ENCODE measurements around the gene DTX4.

The DTX4 gene

DNA sequence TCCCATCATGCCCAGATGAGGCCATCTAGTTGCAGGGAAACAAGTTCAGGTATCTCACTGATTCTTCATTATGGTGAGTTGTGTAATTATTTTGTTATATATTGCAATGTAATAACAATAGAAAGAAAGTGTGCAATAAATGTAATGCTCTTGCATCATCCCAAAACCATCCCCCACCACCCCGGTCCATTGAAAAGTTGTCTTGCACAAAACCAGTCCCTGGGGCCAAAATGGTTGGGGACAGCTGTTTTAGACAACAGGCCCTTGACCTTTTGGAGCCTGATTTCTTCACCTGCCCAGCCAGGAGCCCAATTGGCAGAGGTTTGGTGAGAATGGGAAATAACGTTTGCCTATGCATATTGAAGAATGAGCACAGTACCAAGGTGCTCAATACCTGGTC is 24.8 kb downstream of the DTX4 start:
- FAIRE-seq (no peak), DNase-seq (ENCODE audit: insufficient read length) (no peak)
- TF ChIP-seq POLR2A (IDR thresholded peaks at IDR 0.05; ENCODE audit: low read depth, low read length) (no peak), TAF1 (IDR thresholded peaks at IDR 0.05; ENCODE audit: borderline replicate concordance, low read depth, low read length) (no peak), POLR2AphosphoS5 (IDR thresholded peaks at IDR 0.05; ENCODE audit: low read depth, low read length) (no peak)

- TF ChIP-seq TAF1 (IDR thresholded peaks at IDR 0.05; ENCODE audit: borderline replicate concordance, low read depth, low read length) (no peak), POLR2A (IDR thresholded peaks at IDR 0.05; ENCODE audit: low read depth, low read length) (no peak), POLR2AphosphoS5 (IDR thresholded peaks at IDR 0.05; ENCODE audit: low read depth, low read length) (no peak)
- no peak for DNase-seq (ENCODE audit: insufficient read length)
- FAIRE-seq, result peak; percentile 24
These were observed 26.1 kb downstream of the DTX4 start for GRCh38 chr11:59197991-59198390.

DNA sequence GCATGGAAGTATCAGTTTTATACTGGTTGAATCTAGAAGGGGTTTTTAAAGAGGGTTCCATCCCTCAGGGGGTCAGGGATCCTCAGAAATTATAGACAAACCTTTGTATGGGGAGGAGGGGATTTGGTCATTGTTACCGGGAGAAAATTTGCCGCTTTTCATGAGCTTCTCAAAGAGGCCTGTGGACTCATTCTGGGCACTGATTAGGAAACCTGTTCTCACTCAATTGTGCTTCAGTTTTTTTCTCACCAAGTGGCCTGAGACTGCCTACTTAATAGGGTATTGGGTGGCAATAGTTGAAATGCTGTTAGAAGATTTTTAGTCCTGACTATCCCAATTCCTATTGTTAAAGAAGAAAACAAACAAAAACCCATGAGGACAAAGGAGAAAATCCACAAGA is 26.8 kb downstream of the DTX4 start:
- TF ChIP-seq POLR2AphosphoS5 (IDR thresholded peaks at IDR 0.05; ENCODE audit: low read depth, low read length) (no peak), POLR2A (IDR thresholded peaks at IDR 0.05; ENCODE audit: low read depth, low read length) (no peak), TAF1 (IDR thresholded peaks at IDR 0.05; ENCODE audit: borderline replicate concordance, low read depth, low read length) (no peak)
- no peak for DNase-seq (ENCODE audit: insufficient read length)
- FAIRE-seq, result peak; percentile 69

- no peak for DNase-seq (ENCODE audit: insufficient read length)
- no peak for TF ChIP-seq TAF1 (IDR thresholded peaks at IDR 0.05; ENCODE audit: borderline replicate concordance, low read depth, low read length)
- no peak for TF ChIP-seq POLR2A (IDR thresholded peaks at IDR 0.05; ENCODE audit: low read depth, low read length)
- TF ChIP-seq POLR2AphosphoS5 (IDR thresholded peaks at IDR 0.05; ENCODE audit: low read depth, low read length), result 0 out of 2 replicates have a peak, but pooled peaks have one; percentile 6
- peak; percentile 81 for FAIRE-seq
These were observed 27.9 kb downstream of the DTX4 start for GRCh38 chr11:59199546-59200422.

DNA sequence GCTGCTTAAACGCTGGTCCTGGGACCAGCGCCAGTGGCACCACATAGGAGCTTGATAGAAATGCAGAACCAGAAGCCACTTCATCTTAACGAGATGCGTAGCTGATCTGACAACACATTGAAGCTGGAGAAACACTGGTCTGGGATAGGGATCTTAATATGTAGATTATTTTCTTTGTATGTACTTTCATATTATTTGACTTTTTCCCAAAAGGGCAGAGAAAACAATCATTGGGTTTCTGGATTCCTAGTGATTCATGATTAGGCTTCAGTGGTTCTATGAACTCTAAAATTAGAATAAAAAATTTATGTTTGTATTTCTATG is 28.5 kb downstream of the DTX4 start:
- TF ChIP-seq TAF1 (IDR thresholded peaks at IDR 0.05; ENCODE audit: borderline replicate concordance, low read depth, low read length) (no peak), POLR2A (IDR thresholded peaks at IDR 0.05; ENCODE audit: low read depth, low read length) (no peak), POLR2AphosphoS5 (IDR thresholded peaks at IDR 0.05; ENCODE audit: low read depth, low read length) (no peak)
- no peak for DNase-seq (ENCODE audit: insufficient read length)
- no peak for FAIRE-seq

- TF ChIP-seq POLR2A (IDR thresholded peaks at IDR 0.05; ENCODE audit: low read depth, low read length) (no peak), POLR2AphosphoS5 (IDR thresholded peaks at IDR 0.05; ENCODE audit: low read depth, low read length) (no peak), TAF1 (IDR thresholded peaks at IDR 0.05; ENCODE audit: borderline replicate concordance, low read depth, low read length) (no peak)
- DNase-seq (ENCODE audit: insufficient read length), result no peak
- no peak for FAIRE-seq
These were observed 29.4 kb downstream of the DTX4 start for GRCh38 chr11:59201353-59201752.

GRCh38 chr11:59204746-59205145 is 32.8 kb downstream of the DTX4 start:
- no peak for DNase-seq (ENCODE audit: insufficient read length)
- no peak for FAIRE-seq
- TF ChIP-seq POLR2A (IDR thresholded peaks at IDR 0.05; ENCODE audit: low read depth, low read length), result no peak
- TF ChIP-seq POLR2AphosphoS5 (IDR thresholded peaks at IDR 0.05; ENCODE audit: low read depth, low read length), result no peak

DNA sequence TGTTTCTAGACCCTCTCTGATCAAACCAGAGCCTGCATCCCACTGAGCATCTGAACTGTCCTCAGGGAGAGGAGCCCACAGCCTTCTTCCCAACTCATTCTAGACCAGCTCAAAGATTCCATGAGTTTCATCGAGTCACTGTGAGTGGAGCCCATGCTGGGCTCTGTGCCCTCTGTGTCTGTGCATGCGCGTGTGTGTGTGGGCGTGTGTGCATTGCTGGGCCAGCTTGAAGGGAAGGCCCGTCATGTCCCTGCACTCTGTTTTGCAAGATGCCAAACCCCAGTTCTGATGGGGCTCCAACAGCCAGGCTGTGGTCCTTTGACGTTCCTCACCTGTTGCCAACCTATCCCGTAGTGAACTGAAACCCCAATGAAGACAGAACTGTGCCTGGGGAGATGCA is 33.7 kb downstream of the DTX4 start:
- no peak for FAIRE-seq
- no peak for DNase-seq (ENCODE audit: insufficient read length)
- no peak for TF ChIP-seq POLR2AphosphoS5 (IDR thresholded peaks at IDR 0.05; ENCODE audit: low read depth, low read length)
- TF ChIP-seq TAF1 (IDR thresholded peaks at IDR 0.05; ENCODE audit: borderline replicate concordance, low read depth, low read length), result no peak
- TF ChIP-seq POLR2A (IDR thresholded peaks at IDR 0.05; ENCODE audit: low read depth, low read length), result no peak

- TF ChIP-seq POLR2AphosphoS5 (IDR thresholded peaks at IDR 0.05; ENCODE audit: low read depth, low read length), result no peak
- no peak for TF ChIP-seq POLR2A (IDR thresholded peaks at IDR 0.05; ENCODE audit: low read depth, low read length)
- TF ChIP-seq TAF1 (IDR thresholded peaks at IDR 0.05; ENCODE audit: borderline replicate concordance, low read depth, low read length), result no peak
- FAIRE-seq (peak; percentile 64), DNase-seq (ENCODE audit: insufficient read length) (no peak)
These were observed 34.7 kb downstream of the DTX4 start for GRCh38 chr11:59206635-59207034.

DNA sequence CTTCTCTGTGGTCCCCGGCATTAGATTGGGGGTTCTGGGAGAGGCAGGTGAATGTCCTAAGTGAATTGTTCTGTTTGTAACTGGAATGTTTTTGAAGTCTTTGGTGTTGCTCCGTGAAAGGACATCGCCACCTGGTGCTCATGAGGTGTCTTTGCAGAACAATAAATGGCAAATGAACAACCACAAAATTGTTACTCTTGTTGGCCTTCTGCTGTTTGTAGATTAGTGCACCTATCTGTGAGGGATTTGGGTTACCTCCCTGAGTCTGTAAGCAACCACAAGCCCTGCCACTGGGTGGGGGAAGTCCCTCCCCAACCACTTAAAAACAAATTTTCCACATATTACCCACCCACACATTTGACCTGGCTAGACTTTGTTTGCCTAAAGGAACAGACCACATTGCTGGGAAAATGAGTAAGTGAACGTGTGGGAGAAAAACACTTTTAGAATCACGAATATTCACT is 36.1 kb downstream of the DTX4 start:
- TF ChIP-seq TAF1 (IDR thresholded peaks at IDR 0.05; ENCODE audit: borderline replicate concordance, low read depth, low read length) (no peak), POLR2AphosphoS5 (IDR thresholded peaks at IDR 0.05; ENCODE audit: low read depth, low read length) (no peak; the same call in 1 of the 2 replicates), POLR2A (IDR thresholded peaks at IDR 0.05; ENCODE audit: low read depth, low read length) (no peak)
- no peak for DNase-seq (ENCODE audit: insufficient read length)
- FAIRE-seq, result no peak

- FAIRE-seq (no peak), DNase-seq (ENCODE audit: insufficient read length) (no peak)
- TF ChIP-seq TAF1 (IDR thresholded peaks at IDR 0.05; ENCODE audit: borderline replicate concordance, low read depth, low read length), result no peak
- TF ChIP-seq POLR2AphosphoS5 (IDR thresholded peaks at IDR 0.05; ENCODE audit: low read depth, low read length), result no peak
- no peak for TF ChIP-seq POLR2A (IDR thresholded peaks at IDR 0.05; ENCODE audit: low read depth, low read length)
These were observed 37.0 kb downstream of the DTX4 start for GRCh38 chr11:59208956-59209355.

GRCh38 chr11:59212222-59212621 is 40.3 kb downstream of the DTX4 start:
- no peak for DNase-seq (ENCODE audit: insufficient read length)
- no peak for FAIRE-seq
- TF ChIP-seq POLR2AphosphoS5 (IDR thresholded peaks at IDR 0.05; ENCODE audit: low read depth, low read length) (no peak), TAF1 (IDR thresholded peaks at IDR 0.05; ENCODE audit: borderline replicate concordance, low read depth, low read length) (no peak), POLR2A (IDR thresholded peaks at IDR 0.05; ENCODE audit: low read depth, low read length) (no peak)
